HG02610 (cell line): ENCODE results near the gene TSPAN14.
A peak's percentile ranks its signal among the peaks of the same experiment; 100 is the strongest.
"Not testable (repeated sequence)": the region's sequence is repeated elsewhere in the genome, so short reads cannot be mapped to it uniquely, and the experiment has no call there.

Experiments
- ATAC-seq: cut with Tn5 transposase; IDR thresholded peaks from one replicate; pipeline ENCODE4 v1.9.1; 2021; ENCODE audit warnings: mild to moderate bottlenecking, moderate library complexity; ENCODE audit not compliant: unreplicated experiment

The TSPAN14 gene

DNA sequence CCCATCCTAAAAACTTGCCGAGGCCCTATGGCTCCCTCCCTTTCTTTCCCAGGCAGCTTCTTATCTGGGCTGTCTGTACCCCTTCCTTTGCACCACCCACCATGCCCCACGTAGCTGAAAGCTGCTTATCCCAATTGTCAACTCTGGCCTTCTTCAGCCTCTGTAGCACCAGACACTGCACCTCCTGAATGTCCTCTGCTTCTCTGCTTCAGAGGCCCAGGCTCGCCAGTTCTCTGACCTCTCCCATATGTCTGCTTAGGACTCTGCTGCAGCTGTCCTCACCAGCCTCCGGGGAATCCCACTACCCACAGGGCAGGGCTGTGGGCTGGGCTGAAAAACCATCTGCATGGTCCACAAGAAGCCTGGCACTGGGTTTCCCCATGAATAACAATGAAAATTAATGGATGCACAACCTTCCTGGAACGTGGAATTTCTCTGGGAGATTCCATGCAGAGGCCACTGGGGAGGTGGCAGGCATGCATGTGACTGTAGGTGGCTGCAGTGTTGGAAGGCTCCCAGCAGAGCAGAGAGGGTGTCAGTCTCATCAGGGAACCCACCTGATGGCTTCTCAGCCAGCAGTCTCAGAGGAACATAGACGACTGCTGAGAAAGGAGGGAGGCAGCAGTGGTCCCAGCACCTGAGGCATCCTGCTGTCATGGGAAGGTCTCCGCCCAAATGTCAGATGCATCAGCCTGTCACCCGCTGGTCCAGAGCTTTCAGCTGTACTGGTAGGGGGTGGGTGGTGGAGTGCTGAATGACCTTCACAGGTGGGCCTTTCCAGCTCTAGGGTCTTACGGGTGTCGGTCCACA, 66.8 kb downstream of the TSPAN14 start:
- no peak for ATAC-seq

GRCh38 chr10:80522756-80523363, 68.8 kb downstream of the TSPAN14 start:
- no peak for ATAC-seq

DNA sequence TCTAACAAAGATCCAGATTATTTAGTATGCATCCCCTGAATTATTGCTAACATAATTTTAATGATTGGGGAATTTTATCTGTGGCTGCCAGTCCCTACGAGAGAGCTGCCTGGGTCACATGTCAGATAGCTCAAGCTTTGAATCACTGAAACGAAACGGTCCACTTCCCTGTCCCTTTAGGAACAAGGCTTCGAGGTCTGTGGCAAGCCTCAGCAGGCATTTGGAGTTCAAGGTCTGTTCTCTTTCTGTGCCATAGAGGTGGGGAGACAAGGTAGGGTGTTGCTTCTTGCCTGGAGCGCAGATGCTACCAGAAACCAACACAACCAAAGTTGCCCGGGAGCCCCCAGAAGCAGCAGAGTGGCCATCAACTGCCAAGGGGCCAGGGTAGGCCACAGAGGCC, 69.7 kb downstream of the TSPAN14 start:
- no peak for ATAC-seq

- no peak for ATAC-seq
Measured at GRCh38 chr10:80524190-80524909, 70.2 kb downstream of the TSPAN14 start.

DNA sequence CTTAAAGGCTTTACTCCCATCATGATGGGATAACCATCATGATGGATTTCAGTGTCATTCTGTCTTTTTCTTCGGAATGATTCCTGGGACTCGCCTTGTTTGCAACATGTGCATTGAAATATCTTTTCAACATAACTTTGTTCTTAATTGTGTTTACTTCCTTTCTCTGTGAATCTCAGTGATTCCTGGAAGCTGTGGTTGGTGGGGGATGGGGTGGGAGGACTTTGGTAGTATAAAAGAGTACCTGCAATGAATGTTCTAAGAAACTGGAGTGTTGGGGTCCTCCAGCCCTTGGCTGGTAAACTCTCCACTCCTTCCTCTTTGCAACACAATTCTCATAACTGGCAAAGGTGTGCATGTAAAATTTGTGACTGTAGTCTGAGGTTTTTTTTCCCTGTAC, 72.1 kb downstream of the TSPAN14 start:
- no peak for ATAC-seq

DNA sequence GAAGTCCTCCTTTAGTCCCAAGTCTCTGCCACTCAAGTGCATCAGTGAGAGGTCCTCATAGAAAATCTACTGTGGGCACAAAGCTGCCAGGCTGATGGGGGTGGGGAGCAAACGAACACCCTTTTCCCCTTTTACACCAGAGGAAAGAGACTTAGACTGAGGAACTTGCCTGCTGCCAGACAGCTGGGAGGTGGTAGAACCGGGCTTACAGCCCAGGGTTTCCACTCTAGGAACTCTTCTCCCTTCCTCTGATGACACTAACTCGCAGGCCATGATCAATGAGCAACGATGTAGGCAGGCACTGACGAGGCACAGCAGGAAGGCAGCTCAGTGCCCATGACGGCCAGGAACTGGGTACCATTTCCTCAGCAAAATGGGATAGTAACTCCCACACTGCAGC, 72.6 kb downstream of the TSPAN14 start:
- ATAC-seq, result no peak

DNA sequence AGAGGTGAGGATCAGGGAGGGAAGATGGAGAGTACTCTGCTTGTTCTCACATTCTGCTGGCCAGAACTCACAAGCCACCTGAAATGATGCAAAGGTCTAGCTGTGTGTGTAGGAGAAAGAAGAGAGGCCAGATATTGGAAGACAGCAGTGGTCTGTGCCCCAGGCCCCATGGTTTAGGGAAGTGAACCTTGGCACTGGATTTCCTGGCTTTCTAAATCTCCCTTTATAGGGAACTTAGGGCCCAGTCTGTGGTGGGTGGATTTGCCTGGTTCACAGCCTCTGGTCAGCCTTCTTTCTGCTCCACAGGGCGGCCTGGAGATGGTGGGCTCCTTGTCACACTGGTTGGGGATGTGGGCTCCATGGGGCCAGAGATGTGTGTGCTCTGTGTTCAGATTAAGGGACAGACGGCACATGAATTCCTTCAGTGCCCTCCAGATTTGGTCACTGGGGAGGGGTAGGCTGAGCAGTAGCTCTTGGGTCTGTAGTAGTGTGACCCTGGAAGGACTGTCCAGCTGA, 74.1 kb downstream of the TSPAN14 start:
- no peak for ATAC-seq

GRCh38 chr10:80528901-80529300, 74.8 kb downstream of the TSPAN14 start:
- ATAC-seq, result no peak

GRCh38 chr10:80529604-80530003, 75.5 kb downstream of the TSPAN14 start:
- ATAC-seq, result no peak

- ATAC-seq, result peak; percentile 64
Measured at GRCh38 chr10:80530251-80530650, 76.1 kb downstream of the TSPAN14 start.

- no peak for ATAC-seq
Measured at GRCh38 chr10:80530816-80531215, 76.7 kb downstream of the TSPAN14 start.

GRCh38 chr10:80532571-80532970, 78.5 kb downstream of the TSPAN14 start:
- ATAC-seq, result no peak

DNA sequence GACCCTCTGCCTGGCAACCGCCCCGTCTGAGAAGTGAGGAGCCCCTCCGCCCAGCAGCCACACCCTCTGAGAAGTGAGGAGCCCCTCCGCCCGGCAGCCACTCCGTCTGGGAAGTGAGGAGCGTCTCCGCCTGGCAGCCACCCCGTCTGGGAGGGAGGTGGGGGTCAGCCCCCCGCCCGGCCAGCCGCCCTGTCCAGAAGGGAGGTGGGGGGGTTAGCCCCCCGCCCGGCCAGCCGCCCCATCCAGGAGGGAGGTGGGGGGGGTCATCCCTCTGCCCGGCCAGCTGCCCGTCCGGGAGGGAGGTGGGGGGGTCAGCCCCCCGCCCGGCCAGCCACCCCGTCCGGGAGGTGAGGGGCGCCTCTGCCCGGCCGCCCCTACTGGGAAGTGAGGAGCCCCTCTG, 79.9 kb downstream of the TSPAN14 start:
- not testable (repeated sequence) for ATAC-seq

- not testable (repeated sequence) for ATAC-seq
Measured at GRCh38 chr10:80534646-80535045, 80.5 kb downstream of the TSPAN14 start.

- peak; percentile 71 for ATAC-seq
Measured at GRCh38 chr10:80535671-80536360, 81.7 kb downstream of the TSPAN14 start.

GRCh38 chr10:80536361-80536835, 82.3 kb downstream of the TSPAN14 start:
- no peak for ATAC-seq

GRCh38 chr10:80537086-80537735, 83.1 kb downstream of the TSPAN14 start:
- ATAC-seq, result no peak

DNA sequence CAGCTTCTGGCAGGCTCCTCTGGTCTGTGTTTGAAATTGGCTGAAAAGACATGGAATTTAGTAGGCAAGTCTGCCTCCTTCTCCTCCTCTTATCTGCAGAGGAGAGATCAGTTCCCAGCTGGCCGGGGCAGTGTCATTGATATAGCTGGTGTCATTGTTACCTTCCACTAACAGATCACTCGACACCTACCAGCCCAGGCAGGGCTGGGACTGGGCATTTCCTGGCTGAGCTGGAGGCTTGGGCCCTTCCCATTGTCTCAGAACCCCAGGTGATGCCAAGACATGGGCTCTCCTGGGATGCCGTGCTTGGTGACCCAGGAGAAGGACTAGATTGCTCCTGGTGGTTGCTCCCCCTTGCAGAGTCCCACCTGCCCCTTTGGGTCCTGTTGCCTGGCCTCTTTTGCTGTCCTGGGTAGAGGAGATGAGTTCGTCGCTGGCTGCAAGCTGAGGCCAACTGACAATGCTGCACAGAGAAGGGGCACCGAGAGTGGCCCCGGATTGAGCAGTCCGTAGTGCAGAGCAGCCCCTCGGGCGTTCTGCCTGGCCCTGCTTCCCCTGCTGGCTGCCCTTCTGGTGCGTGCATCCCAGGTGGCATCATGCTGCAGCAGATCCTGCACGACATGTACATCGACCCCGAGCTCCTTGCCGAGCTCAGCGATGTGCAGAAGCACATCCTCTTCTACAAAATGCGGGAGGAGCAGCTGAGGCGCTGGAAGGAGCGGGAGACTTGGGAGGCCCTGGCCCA, 83.8 kb downstream of the TSPAN14 start, which contains the start of gene SH2D4B:
Gene SH2D4B (plus strand): TSS at position 167 of the 745 bp plus-strand sequence. CDS start 430 bp downstream, at position 597.
- no peak for ATAC-seq

DNA sequence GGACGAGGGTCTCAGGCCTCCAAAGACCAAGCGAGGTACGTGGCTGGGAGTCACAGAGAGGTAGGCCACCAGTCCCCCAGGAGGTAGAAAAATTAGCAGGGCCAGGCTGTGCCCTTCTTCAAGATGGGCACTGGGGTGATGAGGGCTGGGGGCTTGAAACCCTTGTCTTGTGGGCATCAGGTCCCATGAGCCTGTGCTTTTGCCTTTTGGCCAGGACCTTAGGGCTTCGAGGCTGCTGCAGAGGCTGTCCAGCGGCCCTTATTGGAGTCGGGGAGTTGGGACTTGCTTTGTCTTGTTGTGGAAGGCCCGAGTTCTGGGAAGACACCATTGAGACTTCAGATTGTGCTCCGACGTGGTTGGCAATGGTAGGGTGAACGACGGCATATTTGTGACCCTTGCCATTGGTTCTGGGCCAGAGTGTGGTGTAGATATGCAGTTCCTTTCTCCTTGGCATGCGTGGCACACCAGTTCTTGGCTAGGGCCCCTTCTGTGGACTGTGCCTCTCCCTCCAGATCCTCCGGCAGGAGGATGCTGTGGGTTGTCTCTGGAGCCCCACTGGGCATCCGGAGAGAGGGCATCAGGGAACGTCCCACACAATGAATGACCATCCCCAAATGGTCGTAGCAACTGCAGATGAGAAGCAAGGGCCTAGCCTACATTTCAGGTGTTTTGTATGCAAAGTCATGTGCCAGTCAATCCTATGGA, 84.5 kb downstream of the TSPAN14 start:
- no peak for ATAC-seq
